Measurements from ENCODE around the gene MLYCD. TPM values are rescaled to one million over a fixed set of nuclear protein-coding genes. Genes with fewer than 3 reads are reported as not detected.

Gene MLYCD
- polyA plus RNA-seq, 1 experiment, result 2.6 TPM

GRCh38 chr16:83931556-83931955 lies 32.6 kb downstream of the MLYCD start:
- Histone ChIP-seq H3K27me3 (ENCODE audit: control insufficient read depth, insufficient read depth, low read length) (no peaks in the 10 kb centered on the region), H3K4me3 (ENCODE audit: low read depth, low read length) (no peak overlapping the region), H3K36me3 (ENCODE audit: control insufficient read depth, insufficient read depth, low read length) (no peaks in the 10 kb centered on the region)
- ChIA-PET CTCF (interaction anchor here (1.0 to 1.5 kb wide), 3 partner anchors 15 to 131 kb away, joined by 3 to 5 read pairs (median 3); no protein-coding TSS in a partner anchor), POLR2A (no interaction called here)
- DNase-seq (ENCODE audit: low read depth), result no peak
- TF ChIP-seq CTCF (IDR thresholded peaks at IDR 0.05; ENCODE audit: insufficient read depth, low read depth, low read length), result no peak

- Histone ChIP-seq H3K27me3 (ENCODE audit: control insufficient read depth, insufficient read depth, low read length) (no peaks in the 10 kb centered on the region), H3K4me3 (ENCODE audit: low read depth, low read length) (no peak overlapping the region), H3K36me3 (ENCODE audit: control insufficient read depth, insufficient read depth, low read length) (no peaks in the 10 kb centered on the region)
- no peak for DNase-seq (ENCODE audit: low read depth)
- ChIA-PET POLR2A (no interaction called here), CTCF (interaction anchor here (1.5 kb wide), 2 partner anchors 15 to 131 kb away, joined by 3 to 5 read pairs; no protein-coding TSS in a partner anchor)
- TF ChIP-seq CTCF (IDR thresholded peaks at IDR 0.05; ENCODE audit: insufficient read depth, low read depth, low read length), result no peak
Measured at GRCh38 chr16:83932304-83932703, 33.4 kb downstream of the MLYCD start.

GRCh38 chr16:83932955-83933673 lies 34.2 kb downstream of the MLYCD start:
- Histone ChIP-seq H3K36me3 (ENCODE audit: control insufficient read depth, insufficient read depth, low read length) (no peaks in the 10 kb centered on the region), H3K27me3 (ENCODE audit: control insufficient read depth, insufficient read depth, low read length) (no peaks in the 10 kb centered on the region), H3K4me3 (ENCODE audit: low read depth, low read length) (no peak overlapping the region)
- DNase-seq (ENCODE audit: low read depth), result no peak
- TF ChIP-seq CTCF (IDR thresholded peaks at IDR 0.05; ENCODE audit: insufficient read depth, low read depth, low read length), result no peak
- POLR2A ChIA-PET, result no interaction called here
- CTCF ChIA-PET, result no interaction called here

GRCh38 chr16:83933885-83934683 lies 35.2 kb downstream of the MLYCD start:
- Histone ChIP-seq H3K4me3 (ENCODE audit: low read depth, low read length) (no peak overlapping the region), H3K36me3 (ENCODE audit: control insufficient read depth, insufficient read depth, low read length) (no peaks in the 10 kb centered on the region), H3K27me3 (ENCODE audit: control insufficient read depth, insufficient read depth, low read length) (no peaks in the 10 kb centered on the region)
- CTCF ChIA-PET, result no interaction called here
- POLR2A ChIA-PET, result no interaction called here
- DNase-seq (ENCODE audit: low read depth), result no peak
- TF ChIP-seq CTCF (IDR thresholded peaks at IDR 0.05; ENCODE audit: insufficient read depth, low read depth, low read length), result no peak

GRCh38 chr16:83934684-83934977 lies 35.7 kb downstream of the MLYCD start:
- DNase-seq (ENCODE audit: low read depth), result no peak
- CTCF ChIA-PET, result interaction anchor here (4.3 kb wide), 1 partner anchor 8 kb away, joined by 27 read pairs; no protein-coding TSS in a partner anchor
- no peak overlapping the region for H3K4me3 ChIP-seq (ENCODE audit: low read depth, low read length)
- no peaks in the 10 kb centered on the region for H3K36me3 ChIP-seq (ENCODE audit: control insufficient read depth, insufficient read depth, low read length)
- H3K27me3 ChIP-seq (ENCODE audit: control insufficient read depth, insufficient read depth, low read length), result no peaks in the 10 kb centered on the region
- POLR2A ChIA-PET, result no interaction called here
- TF ChIP-seq CTCF (IDR thresholded peaks at IDR 0.05; ENCODE audit: insufficient read depth, low read depth, low read length), result no peak

Data from BJ (cell line).